GM18499 (cell line): Measurements from ENCODE around the gene SNCAIP.
A peak's percentile ranks its signal among the peaks of the same experiment; 100 is the strongest.

Source experiments
- ATAC-seq: cut with Tn5 transposase; IDR thresholded peaks from one replicate; pipeline ENCODE4 v1.9.1; 2021; ENCODE audit warnings: moderate number of reproducible peaks; ENCODE audit not compliant: insufficient read depth, unreplicated experiment

Gene SNCAIP

GRCh38 chr5:122311961-122312590 lies at the start of gene SNCAIP:
Gene SNCAIP, plus strand, starts transcription at chr5:122312237. Its CDS starts 78,898 bp downstream, at chr5:122391135.
- no peak for ATAC-seq

GRCh38 chr5:122263352-122264030 lies 48.5 kb upstream of the SNCAIP start:
- ATAC-seq = no peak

- ATAC-seq = no peak
These were observed 47.4 kb upstream of the SNCAIP start for GRCh38 chr5:122264610-122265009.

- no peak for ATAC-seq
These were observed 44.9 kb upstream of the SNCAIP start for GRCh38 chr5:122267185-122267584.

- no peak for ATAC-seq
These were observed 38.3 kb upstream of the SNCAIP start for GRCh38 chr5:122273696-122274095.

- no peak for ATAC-seq
These were observed 28.4 kb upstream of the SNCAIP start for GRCh38 chr5:122283592-122283991.

- no peak for ATAC-seq
These were observed 25.5 kb upstream of the SNCAIP start for GRCh38 chr5:122286541-122286940.

GRCh38 chr5:122287101-122287500 lies 24.9 kb upstream of the SNCAIP start:
- no peak for ATAC-seq

- no peak for ATAC-seq
These were observed 20.8 kb upstream of the SNCAIP start for GRCh38 chr5:122291000-122291901.

GRCh38 chr5:122292332-122292731 lies 19.7 kb upstream of the SNCAIP start:
- no peak for ATAC-seq

GRCh38 chr5:122295138-122295537 lies 16.9 kb upstream of the SNCAIP start:
- no peak for ATAC-seq

GRCh38 chr5:122296871-122297270 lies 15.2 kb upstream of the SNCAIP start:
- ATAC-seq = no peak

- peak; percentile 69 for ATAC-seq
These were observed 14.3 kb upstream of the SNCAIP start for GRCh38 chr5:122297587-122298298.

- ATAC-seq = no peak
These were observed 11.7 kb upstream of the SNCAIP start for GRCh38 chr5:122300374-122300773.

- ATAC-seq = no peak
These were observed 11.0 kb upstream of the SNCAIP start for GRCh38 chr5:122301016-122301415.

- no peak for ATAC-seq
These were observed 7.4 kb upstream of the SNCAIP start for GRCh38 chr5:122304471-122305215.

GRCh38 chr5:122306461-122306860 lies 5.6 kb upstream of the SNCAIP start:
- ATAC-seq = no peak

GRCh38 chr5:122310889-122311288 lies 1.1 kb upstream of the SNCAIP start:
- no peak for ATAC-seq

GRCh38 chr5:122311497-122311960 lies 508 bp upstream of the SNCAIP start:
- ATAC-seq = no peak
